Measurements from ENCODE around the gene TMEM94.

The TMEM94 gene

DNA sequence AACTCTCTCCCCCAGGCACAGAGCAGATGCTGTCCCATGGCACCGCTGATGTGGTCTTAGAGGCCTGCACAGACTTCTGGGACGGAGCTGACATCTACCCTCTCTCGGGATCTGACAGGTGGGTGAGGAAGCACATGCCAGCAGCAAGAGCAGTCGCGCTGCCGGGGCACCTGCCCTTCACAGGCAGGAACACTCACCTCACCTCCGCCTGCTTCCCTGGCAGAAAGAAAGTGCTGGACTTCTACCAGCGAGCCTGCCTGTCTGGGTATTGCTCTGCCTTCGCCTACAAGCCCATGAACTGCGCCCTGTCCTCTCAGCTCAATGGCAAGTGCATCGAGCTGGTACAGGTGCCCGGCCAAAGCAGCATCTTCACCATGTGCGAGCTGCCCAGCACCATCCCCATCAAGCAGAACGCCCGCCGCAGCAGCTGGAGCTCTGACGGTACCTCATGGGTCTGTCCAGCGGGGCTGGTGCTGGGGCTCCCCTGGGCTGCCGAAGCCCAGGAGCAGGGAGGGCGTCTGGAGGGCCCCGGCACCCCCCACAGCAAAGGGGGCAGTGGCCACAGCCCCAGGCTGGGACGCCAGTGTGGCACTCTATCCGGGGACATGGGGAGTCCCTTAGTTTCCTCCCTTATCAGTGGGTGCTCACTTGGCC lies 37.2 kb downstream of the TMEM94 start:
- FAIRE-seq, result no peak
- no peak for DNase-seq (ENCODE audit: insufficient read length, low spot score)
- TF ChIP-seq POU2F2 (IDR thresholded peaks at IDR 0.05; ENCODE audit: low read depth, low read length), result no peak
- no peak for TF ChIP-seq TAF1 (IDR thresholded peaks at IDR 0.05; ENCODE audit: low read depth, low read length)
- TF ChIP-seq SPI1 (IDR thresholded peaks at IDR 0.05; ENCODE audit: low read depth, low read length), result no peak
- no peak for TF ChIP-seq PAX5 (IDR thresholded peaks at IDR 0.05; ENCODE audit: insufficient read depth, low read length, severe bottlenecking)
- TF ChIP-seq POLR2AphosphoS5 (IDR thresholded peaks at IDR 0.05; ENCODE audit: low read depth, low read length), result no peak
- TF ChIP-seq POLR2A (IDR thresholded peaks at IDR 0.05; ENCODE audit: low read depth, low read length), result no peak

- DNase-seq (ENCODE audit: insufficient read length, low spot score) (no peak), FAIRE-seq (no peak)
- TF ChIP-seq PAX5 (IDR thresholded peaks at IDR 0.05; ENCODE audit: insufficient read depth, low read length, severe bottlenecking), result no peak
- no peak for TF ChIP-seq POU2F2 (IDR thresholded peaks at IDR 0.05; ENCODE audit: low read depth, low read length)
- TF ChIP-seq POLR2A (IDR thresholded peaks at IDR 0.05; ENCODE audit: low read depth, low read length), result no peak
- no peak for TF ChIP-seq TAF1 (IDR thresholded peaks at IDR 0.05; ENCODE audit: low read depth, low read length)
- no peak for TF ChIP-seq SPI1 (IDR thresholded peaks at IDR 0.05; ENCODE audit: low read depth, low read length)
- no peak for TF ChIP-seq POLR2AphosphoS5 (IDR thresholded peaks at IDR 0.05; ENCODE audit: low read depth, low read length)
Observed at GRCh38 chr17:75494326-75494877, 38.0 kb downstream of the TMEM94 start.

DNA sequence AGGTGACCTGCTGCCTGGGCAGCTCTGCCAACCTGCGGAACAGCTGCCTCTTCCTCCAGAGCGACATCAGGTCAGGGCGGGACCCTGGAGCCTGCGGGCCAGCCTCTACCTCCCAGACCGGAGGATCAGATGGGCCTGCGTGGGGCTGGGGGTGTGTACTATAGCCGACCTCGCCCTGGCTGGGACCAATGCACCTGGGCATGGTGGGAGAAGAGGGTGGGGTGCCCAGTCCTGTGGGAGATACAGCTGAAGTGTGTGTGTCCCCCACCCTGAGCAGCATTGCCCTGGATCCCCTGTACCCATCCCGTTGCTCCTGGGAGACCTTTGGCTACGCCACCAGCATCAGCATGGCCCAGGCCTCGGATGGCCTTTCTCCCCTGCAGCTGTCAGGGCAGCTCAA lies 39.6 kb downstream of the TMEM94 start:
- no peak for TF ChIP-seq SPI1 (IDR thresholded peaks at IDR 0.05; ENCODE audit: low read depth, low read length)
- TF ChIP-seq TAF1 (IDR thresholded peaks at IDR 0.05; ENCODE audit: low read depth, low read length), result no peak
- no peak for TF ChIP-seq POU2F2 (IDR thresholded peaks at IDR 0.05; ENCODE audit: low read depth, low read length)
- TF ChIP-seq PAX5 (IDR thresholded peaks at IDR 0.05; ENCODE audit: insufficient read depth, low read length, severe bottlenecking), result no peak
- no peak for TF ChIP-seq POLR2AphosphoS5 (IDR thresholded peaks at IDR 0.05; ENCODE audit: low read depth, low read length)
- no peak for TF ChIP-seq POLR2A (IDR thresholded peaks at IDR 0.05; ENCODE audit: low read depth, low read length)
- DNase-seq (ENCODE audit: insufficient read length, low spot score), result no peak
- no peak for FAIRE-seq

DNA sequence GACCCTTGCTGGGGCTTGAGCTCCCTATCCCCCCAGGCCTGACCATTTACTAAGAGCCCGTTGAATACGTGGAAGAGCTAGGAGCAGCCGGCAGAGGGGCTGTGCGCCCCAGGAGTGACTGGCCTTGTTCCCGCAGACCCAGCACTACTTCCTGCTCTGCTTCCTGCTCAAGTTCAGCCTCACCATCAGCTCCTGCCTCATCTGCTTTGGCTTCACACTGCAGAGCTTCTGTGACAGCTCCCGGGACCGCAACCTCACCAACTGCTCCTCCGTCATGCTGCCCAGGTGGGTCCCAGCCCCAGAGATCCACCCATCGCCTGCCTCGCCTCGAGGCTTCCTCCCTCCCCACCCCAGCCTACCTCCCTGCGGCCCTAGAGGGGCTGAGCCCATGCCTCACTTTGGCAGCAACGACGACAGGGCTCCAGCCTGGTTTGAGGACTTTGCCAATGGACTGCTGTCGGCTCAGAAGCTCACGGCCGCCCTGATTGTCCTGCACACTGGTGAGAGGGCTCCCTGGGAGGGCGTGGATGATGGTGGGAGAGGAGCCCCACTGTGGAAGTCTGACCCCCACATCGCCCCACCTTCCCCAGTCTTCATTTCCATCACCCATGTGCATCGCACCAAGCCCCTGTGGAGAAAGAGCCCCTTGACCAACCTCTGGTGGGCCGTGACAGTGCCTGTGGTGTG lies 41.7 kb downstream of the TMEM94 start:
- no peak for FAIRE-seq
- DNase-seq (ENCODE audit: insufficient read length, low spot score), result no peak
- TF ChIP-seq POU2F2 (IDR thresholded peaks at IDR 0.05; ENCODE audit: low read depth, low read length) (no peak), PAX5 (IDR thresholded peaks at IDR 0.05; ENCODE audit: insufficient read depth, low read length, severe bottlenecking) (no peak), POLR2A (IDR thresholded peaks at IDR 0.05; ENCODE audit: low read depth, low read length) (no peak), SPI1 (IDR thresholded peaks at IDR 0.05; ENCODE audit: low read depth, low read length) (no peak), POLR2AphosphoS5 (IDR thresholded peaks at IDR 0.05; ENCODE audit: low read depth, low read length) (no peak), TAF1 (IDR thresholded peaks at IDR 0.05; ENCODE audit: low read depth, low read length) (no peak)

- no peak for DNase-seq (ENCODE audit: insufficient read length, low spot score)
- FAIRE-seq, result no peak
- TF ChIP-seq TAF1 (IDR thresholded peaks at IDR 0.05; ENCODE audit: low read depth, low read length) (no peak), POU2F2 (IDR thresholded peaks at IDR 0.05; ENCODE audit: low read depth, low read length) (no peak), PAX5 (IDR thresholded peaks at IDR 0.05; ENCODE audit: insufficient read depth, low read length, severe bottlenecking) (no peak), POLR2AphosphoS5 (IDR thresholded peaks at IDR 0.05; ENCODE audit: low read depth, low read length) (no peak), POLR2A (IDR thresholded peaks at IDR 0.05; ENCODE audit: low read depth, low read length) (no peak), SPI1 (IDR thresholded peaks at IDR 0.05; ENCODE audit: low read depth, low read length) (no peak)
Observed at GRCh38 chr17:75498726-75499213, 42.3 kb downstream of the TMEM94 start.

DNA sequence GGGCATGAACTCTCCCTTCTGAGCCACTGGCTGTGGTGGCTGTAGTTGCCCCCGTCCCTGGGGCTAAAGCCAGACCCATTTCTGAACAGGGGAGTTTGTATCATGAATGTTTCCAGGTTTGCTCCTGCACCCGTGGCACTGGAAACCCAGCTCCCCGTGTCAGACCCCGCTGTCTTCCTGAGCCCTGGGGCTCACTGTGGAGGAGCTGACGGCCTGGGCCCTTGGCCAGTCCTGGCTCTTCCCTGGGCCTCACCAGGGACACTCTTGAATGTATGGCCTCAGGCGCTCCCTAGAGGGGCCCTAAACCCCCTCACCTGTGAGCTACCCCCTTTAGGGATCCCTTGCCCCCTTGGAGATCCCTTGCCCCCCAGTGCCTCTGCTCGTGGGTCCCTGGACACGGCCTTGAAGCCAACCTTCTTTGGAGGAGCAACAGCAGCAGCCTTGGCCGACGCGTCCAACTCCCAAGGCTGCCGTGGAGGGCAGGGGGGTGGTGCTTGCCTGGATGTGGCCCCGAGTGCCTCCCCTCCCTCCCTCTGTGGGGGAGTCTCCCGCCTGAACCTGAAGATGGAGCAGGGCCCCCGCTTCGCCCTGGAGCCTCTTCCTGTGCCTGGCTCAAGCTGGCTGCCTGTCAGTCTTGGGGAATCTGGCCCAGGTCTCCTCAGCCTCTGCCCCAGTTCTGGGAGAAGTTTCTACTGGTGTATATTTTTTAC lies 43.0 kb downstream of the TMEM94 start:
- no peak for TF ChIP-seq POU2F2 (IDR thresholded peaks at IDR 0.05; ENCODE audit: low read depth, low read length)
- TF ChIP-seq POLR2A (IDR thresholded peaks at IDR 0.05; ENCODE audit: low read depth, low read length), result no peak
- DNase-seq (ENCODE audit: insufficient read length, low spot score), result no peak
- no peak for FAIRE-seq

DNA sequence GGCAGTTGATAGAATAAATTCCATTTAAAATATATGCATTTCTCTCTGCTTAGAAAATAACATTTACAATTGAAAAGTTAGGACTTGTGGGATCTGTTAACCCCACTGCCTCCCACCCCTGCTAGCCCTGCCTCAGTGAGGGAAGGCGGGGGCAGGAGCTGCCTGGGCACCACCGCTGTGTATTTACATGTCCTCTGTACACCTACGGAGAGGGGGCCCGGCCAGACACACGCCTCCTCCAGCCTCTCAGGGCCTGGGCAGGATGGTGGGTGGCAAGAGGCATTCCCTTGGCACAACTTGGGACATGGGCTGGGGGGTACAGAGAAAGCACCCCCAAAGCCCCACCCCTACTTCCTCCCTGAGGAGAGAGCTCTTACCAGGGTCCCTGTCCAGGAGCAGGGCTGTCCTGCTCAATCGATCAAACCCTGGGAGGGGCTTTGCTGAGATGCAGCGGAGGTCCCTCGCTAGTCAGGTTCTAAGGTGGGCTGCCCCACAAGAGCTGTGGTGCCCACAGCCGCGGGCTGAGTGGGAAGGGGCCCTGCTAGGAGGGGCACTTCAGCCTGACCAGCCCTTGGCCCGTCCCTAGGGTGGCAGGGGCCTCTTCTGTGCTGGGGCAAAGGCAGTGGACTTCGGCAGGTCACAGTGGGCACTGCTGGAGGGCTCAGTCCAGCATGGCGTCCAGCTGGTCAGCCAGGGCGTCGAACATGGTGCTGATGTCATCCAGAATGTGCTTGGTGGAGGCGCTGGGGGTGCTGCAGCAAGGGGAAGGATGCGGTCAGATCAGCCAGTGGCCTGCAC lies 44.2 kb downstream of the TMEM94 start:
- DNase-seq (ENCODE audit: insufficient read length, low spot score), result no peak
- TF ChIP-seq PAX5 (IDR thresholded peaks at IDR 0.05; ENCODE audit: insufficient read depth, low read length, severe bottlenecking) (no peak), TAF1 (IDR thresholded peaks at IDR 0.05; ENCODE audit: low read depth, low read length) (no peak), SPI1 (IDR thresholded peaks at IDR 0.05; ENCODE audit: low read depth, low read length) (no peak), POU2F2 (IDR thresholded peaks at IDR 0.05; ENCODE audit: low read depth, low read length) (no peak), POLR2AphosphoS5 (IDR thresholded peaks at IDR 0.05; ENCODE audit: low read depth, low read length) (no peak), POLR2A (IDR thresholded peaks at IDR 0.05; ENCODE audit: low read depth, low read length) (no peak)
- FAIRE-seq, result no peak

GRCh38 chr17:75501378-75502071 lies 45.1 kb downstream of the TMEM94 start:
- TF ChIP-seq POU2F2 (IDR thresholded peaks at IDR 0.05; ENCODE audit: low read depth, low read length) (no peak), TAF1 (IDR thresholded peaks at IDR 0.05; ENCODE audit: low read depth, low read length) (no peak), SPI1 (IDR thresholded peaks at IDR 0.05; ENCODE audit: low read depth, low read length) (no peak), POLR2AphosphoS5 (IDR thresholded peaks at IDR 0.05; ENCODE audit: low read depth, low read length) (no peak)
- DNase-seq (ENCODE audit: insufficient read length, low spot score) (no peak), FAIRE-seq (no peak)

Measured in GM12891 (cell line).